Fibroblast of the conjunctiva (primary cell): Measurements from ENCODE around the gene LRRC8C.
"Not testable (repeated sequence)": the region's sequence is repeated elsewhere in the genome, so short reads cannot be mapped to it uniquely, and the experiment has no call there.

Experiments used
- DNase-seq: peaks from one replicate; pipeline ENCODE4 v3.0.0-alpha.2; 2010; ENCODE audit warnings: low read depth

LRRC8C gene

DNA sequence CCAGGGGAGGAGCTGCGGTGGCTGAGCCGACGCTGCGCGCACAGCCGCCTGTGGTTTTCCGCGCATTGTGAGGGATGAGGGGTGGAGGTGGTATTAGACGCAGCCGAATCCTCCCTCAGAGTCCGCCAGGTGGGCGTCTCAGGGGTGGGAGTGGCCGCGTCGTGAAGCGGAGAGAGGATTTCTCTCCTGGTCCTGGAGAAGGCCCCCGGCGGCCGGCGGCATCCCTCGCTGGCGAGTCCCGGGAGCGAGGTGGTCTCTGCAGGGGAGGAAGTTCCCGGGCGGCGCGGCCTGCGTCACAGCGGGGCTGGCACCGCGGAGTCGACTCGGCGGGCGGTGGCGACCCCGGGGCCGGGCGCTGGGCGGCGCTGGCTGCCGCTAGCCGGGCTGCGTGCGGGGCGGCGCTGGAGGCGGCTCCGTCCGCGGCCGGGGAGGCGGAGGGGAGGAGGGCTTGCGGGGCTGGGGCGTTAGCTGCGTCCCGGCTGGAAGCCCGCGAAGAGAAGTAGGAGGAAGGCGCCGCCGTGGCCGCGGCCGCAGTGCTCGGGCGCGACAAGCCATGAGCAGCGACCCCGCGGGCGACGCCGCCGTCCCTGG, at the start of gene LRRC8C:
LRRC8C (plus strand) TSS at position 464 of the 591 bp plus-strand sequence. CDS start 53,354 bp downstream, outside the sequence.
- DNase-seq: peak; percentile 49

- DNase-seq: no peak
Measured at GRCh38 chr1:89584211-89584610, 48.7 kb upstream of the LRRC8C start.

- no peak for DNase-seq
Measured at GRCh38 chr1:89584781-89585180, 48.1 kb upstream of the LRRC8C start.

- DNase-seq: no peak
Measured at GRCh38 chr1:89587729-89588161, 45.2 kb upstream of the LRRC8C start.

DNA sequence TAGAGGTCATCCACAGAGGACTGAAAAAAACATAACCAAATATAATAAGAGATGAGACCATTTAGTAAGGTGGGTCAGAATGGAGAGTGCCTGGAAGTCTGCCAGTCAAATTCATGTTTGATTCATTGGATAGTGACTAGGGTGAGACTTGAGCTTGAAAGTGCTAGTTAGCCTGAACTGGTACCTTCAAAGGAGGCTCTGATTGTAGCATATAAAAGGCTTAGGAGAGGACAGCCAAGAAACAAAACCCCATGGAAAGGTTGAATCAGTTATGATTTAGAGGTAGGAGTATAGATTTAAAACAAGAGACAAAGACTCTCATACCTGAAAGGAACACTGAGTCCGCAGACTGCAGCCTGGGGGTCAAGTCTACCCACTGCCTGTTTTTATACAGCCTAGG, 44.4 kb upstream of the LRRC8C start:
- no peak for DNase-seq

- no peak for DNase-seq
Measured at GRCh38 chr1:89589515-89589914, 43.4 kb upstream of the LRRC8C start.

DNA sequence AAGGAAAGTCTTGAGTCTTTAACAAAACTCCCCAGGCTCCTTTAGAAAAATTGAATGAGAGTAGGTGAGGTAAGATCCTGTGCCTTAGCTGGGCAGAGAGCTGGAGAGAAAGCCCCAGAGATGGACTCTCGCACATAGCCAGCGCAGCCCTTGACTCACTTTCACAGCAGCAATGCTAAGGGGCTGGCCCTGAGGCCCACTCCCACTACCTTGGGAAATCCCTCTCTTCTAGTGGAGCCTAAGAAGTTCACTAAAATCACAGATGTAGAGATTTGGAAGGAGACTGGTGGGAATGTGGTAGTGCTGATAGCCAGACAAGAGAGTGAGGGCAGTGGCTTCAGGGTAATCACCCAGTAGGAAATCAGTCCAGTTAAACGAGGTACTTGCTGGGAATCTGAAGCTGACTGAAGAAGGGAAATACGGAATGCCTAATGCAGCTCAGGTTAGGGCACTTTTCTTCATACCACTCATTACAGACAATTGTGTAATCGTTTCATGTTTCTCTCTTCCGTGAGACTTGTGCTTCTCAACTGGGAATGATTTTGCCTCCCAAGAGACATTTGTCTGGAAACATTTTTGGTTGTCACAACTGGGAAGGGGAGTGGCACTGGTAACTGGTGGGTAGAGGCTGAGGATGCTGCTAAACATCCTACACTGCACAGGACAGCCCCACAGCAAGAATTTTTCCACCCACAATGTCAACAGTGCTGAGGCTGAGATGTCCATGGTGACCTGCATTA, 42.4 kb upstream of the LRRC8C start:
- no peak for DNase-seq

GRCh38 chr1:89592861-89593302, 40.0 kb upstream of the LRRC8C start:
- DNase-seq: not testable (repeated sequence)

GRCh38 chr1:89594096-89594740, 38.7 kb upstream of the LRRC8C start:
- no peak for DNase-seq

DNA sequence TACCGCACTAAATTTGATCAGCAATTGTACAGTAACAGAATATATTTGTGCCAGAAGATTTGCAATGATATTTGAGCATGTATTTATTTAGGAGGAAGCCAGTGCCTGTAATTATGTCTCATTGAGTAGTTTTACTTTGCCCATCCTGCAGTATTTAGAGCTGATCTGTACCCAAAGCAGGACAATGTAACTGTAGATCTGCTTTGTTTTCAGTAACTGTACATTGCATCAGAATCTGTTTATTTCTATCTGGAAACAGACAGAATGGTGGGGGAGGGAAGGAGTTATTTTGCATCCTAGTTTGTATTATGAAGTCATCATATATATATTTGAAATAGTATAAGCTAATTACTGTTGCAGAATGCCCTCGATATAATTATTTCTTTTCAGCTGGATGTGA, 36.2 kb upstream of the LRRC8C start:
- no peak for DNase-seq

- DNase-seq: peak; percentile 33
Measured at GRCh38 chr1:89598450-89599331, 34.2 kb upstream of the LRRC8C start.

DNA sequence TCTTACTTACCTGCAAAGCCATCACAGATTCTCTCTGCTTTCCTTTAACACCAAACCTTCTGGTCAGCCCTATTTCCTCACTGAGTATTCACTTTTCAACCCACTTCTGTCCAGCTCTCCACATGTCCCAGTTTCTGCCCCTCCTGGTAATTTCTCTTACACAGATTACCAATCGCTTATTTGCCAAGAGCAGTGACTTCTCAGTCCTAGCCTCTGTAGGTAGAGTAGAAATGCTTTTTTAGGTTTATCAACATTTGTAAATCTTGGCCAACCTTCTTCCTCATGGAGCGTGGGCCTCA, 33.6 kb upstream of the LRRC8C start:
- DNase-seq: no peak

GRCh38 chr1:89600451-89601224, 32.3 kb upstream of the LRRC8C start:
- no peak for DNase-seq

GRCh38 chr1:89602871-89603404, 30.0 kb upstream of the LRRC8C start:
- DNase-seq: no peak

DNA sequence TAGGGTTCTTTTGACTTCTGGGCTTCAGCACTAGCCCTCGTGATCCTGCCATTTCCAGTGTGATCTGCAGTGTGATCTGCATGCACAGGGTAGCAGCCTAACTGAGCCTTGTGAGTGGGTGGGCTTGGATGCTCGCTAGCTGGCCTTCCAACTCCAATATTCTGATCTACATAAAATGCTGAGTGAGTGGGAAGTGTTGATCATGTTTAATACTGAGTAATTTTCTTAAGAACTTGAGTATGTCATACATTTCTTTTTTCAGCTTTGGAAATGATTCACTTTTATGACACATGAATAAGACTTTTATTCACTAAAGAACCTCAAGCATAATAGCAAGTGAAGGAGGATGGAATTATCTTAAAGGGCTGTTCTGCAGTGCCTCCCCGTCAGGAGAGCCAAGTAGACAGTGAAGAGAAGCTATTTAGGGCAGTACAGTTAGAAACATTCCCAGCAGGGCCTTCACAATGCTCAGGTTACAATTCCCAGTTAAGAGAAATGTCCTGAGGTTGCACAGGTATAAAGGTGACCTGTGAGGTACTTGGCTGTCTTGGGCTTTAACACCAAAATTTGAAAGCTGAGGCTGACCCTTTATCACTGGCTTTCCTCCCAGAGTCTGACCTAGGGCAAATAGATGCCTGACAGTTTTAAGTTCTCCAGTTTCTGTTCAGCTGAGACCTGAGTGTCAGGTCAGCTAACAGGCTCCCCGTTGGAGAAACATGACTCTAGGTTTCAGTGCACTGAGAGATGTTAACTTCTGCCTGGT, 29.1 kb upstream of the LRRC8C start:
- no peak for DNase-seq

GRCh38 chr1:89604414-89604735, 28.5 kb upstream of the LRRC8C start:
- DNase-seq: no peak

DNA sequence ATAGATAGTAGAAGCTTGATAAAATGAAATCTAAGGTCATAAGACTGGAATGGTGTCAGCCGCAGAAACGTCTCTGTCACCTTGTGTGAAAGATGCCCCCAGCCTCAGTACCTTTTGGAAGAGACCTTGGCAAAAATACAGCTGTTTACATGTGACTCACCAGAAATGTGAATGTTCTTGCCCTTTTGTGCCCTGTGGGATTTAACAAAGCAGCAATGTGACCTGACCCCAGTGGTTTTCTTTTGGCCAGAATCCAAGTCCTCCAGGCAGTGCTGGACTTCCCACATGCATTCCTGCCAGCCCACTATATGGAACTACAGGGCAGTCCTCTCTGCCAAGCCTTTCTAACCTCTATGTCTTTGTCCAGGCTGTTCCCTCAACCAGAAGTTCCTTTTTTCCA, 27.2 kb upstream of the LRRC8C start:
- DNase-seq: peak; percentile 61

- DNase-seq: no peak
Measured at GRCh38 chr1:89606227-89606980, 26.5 kb upstream of the LRRC8C start.

GRCh38 chr1:89607156-89607555, 25.8 kb upstream of the LRRC8C start:
- DNase-seq: no peak
